Endometrial microvascular endothelial cells (primary cell): ENCODE measurements around the gene MYRFL. TPM values are rescaled to one million over a fixed set of nuclear protein-coding genes. Genes with fewer than 3 reads are reported as not detected.

Experiments used
- in situ Hi-C: cut with HindIII; loops from 2 replicates; pipeline ENCODE4 v1.10.0; 2017; ENCODE audit warnings: low sequenced_read_pairs, low pct_unique_long_range_greater_than_20kb; ENCODE audit errors: inconsistent ontology term
- total RNA-seq: library from RNA; depleted of rRNA; stranded (reverse); fragments of >200 nt; gene quantifications from one replicate; pipeline ENCODE4 v1.2.3, GENCODE V29; 2015; ENCODE audit errors: inconsistent ontology term

Gene MYRFL
- total RNA-seq, 1 donor from 2014 or later, result not detected

GRCh38 chr12:69885658-69886057 lies 60.6 kb downstream of the MYRFL start:
- in situ Hi-C loops, result loop anchor here (25.0 kb wide), 1 partner anchor 652 kb away; no protein-coding TSS in a partner anchor

DNA sequence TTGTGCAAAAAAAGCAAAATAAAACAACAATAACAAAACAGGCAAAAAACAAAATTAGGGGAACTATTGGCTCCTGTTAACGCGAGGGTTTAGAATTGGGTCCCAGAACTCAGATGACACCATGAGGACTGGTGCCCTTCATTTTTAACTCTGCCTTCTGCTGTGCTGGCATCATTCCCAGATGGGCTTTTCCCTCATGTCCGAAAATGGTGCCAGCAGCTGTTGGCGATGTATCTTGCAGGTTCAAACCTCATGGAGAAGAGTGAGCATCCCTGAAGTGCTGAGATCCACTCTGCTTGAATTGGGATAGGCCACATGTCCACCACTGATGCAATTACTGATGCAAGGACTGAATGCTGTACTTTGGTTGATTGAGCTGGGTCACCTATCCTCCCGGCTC lies 61.1 kb downstream of the MYRFL start:
- in situ Hi-C loops, result loop anchor here (25.0 kb wide), 1 partner anchor 651 kb away; no protein-coding TSS in a partner anchor

DNA sequence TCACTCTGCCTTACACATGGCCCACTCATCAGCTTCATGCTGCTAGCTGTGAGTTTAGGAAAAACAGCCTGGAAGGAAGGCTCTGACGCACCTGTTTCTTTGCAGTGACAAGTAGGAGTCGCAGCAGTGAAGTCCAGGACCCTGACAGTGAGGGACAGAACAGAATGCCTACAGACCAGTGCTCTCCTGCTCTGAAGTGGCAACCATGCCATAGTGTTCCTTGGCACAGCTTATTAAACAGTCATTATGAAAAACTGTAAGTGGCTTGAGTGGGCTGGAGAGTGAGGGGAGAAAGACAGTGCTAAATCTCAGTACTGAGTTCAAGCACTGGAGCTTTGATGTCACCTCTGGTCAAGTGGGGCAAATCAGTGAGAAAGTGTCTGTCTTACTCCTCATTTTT lies 61.7 kb downstream of the MYRFL start:
- in situ Hi-C loops, result loop anchor here (25.0 kb wide), 1 partner anchor 651 kb away; no protein-coding TSS in a partner anchor

DNA sequence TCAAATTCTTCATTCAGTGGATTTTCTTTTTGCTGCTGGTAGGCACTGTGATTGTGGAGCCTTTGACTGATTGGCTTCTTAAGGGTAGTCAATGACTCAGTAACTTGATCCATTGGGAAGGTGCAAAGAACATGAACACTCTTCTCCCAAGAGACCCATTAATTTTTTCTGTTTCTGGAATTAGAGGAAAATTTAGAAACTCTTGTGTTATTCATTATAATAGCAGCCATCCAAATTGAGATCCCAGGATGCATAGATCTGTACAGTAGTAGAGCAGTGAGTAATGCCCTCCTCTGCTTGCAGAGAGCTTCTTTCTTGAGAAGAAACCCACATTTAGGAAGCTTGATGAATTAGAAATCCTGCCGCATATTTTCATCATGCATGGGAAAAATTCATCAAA lies 63.9 kb downstream of the MYRFL start:
- in situ Hi-C loops, result loop anchor here (25.0 kb wide), 1 partner anchor 648 kb away; no protein-coding TSS in a partner anchor

DNA sequence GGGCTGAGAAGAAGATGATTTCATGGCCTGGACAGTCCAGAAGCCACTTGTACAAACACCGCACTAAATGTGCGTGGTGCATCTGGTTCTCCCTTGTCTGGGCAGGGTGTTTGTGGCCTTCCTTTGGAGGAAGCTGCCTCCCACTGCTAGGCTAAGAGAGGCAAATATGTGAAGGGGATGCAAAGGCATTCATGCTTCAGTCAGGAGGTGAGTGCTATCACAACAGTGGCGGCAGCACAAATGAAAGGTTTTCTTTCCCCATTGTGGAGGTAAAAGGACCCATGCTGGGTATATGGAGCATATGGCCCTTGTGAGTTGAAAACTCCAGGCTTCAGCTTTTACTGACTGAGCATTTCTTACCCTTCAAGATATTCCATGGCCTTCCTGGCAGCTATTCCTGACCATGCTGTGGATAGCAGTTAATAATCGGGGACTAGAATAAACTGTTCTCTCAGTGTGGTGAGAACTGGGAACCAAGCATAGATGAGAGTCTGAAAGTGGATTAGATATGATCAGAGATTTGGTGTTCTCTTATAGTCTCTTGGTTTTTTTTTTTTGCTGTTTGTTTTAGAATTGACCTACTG lies 69.9 kb downstream of the MYRFL start:
- in situ Hi-C loops, result loop anchor here (25.0 kb wide), 1 partner anchor 642 kb away; no protein-coding TSS in a partner anchor

- in situ Hi-C loops, result loop anchor here (25.0 kb wide), 1 partner anchor 640 kb away; no protein-coding TSS in a partner anchor
Observed at GRCh38 chr12:69896653-69897381, 71.8 kb downstream of the MYRFL start.

- in situ Hi-C loops, result loop anchor here (25.0 kb wide), 1 partner anchor 640 kb away; no protein-coding TSS in a partner anchor
Observed at GRCh38 chr12:69897744-69898143, 72.7 kb downstream of the MYRFL start.

DNA sequence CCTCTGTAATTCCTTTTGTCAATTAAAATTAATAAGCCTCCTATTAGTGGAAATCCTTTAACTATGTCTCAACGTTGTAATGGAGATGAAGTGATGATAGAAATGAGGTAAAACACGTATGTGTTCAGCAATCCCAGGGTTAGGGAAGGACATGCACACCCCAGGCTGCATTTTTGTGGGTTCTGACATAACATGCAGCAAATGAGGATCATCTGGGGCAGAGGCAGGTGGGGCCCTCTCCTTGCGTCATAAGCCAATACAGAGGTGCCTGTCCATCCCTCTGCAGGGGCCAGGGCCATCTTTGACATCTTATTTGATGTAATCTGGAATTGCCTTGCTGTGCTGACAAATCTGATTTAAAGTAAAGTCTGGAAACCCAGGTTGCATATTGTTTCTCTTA lies 73.2 kb downstream of the MYRFL start:
- in situ Hi-C loops, result loop anchor here (25.0 kb wide), 1 partner anchor 639 kb away; no protein-coding TSS in a partner anchor

- in situ Hi-C loops, result no loop called here
Observed at GRCh38 chr12:69900720-69901131, 75.7 kb downstream of the MYRFL start.

DNA sequence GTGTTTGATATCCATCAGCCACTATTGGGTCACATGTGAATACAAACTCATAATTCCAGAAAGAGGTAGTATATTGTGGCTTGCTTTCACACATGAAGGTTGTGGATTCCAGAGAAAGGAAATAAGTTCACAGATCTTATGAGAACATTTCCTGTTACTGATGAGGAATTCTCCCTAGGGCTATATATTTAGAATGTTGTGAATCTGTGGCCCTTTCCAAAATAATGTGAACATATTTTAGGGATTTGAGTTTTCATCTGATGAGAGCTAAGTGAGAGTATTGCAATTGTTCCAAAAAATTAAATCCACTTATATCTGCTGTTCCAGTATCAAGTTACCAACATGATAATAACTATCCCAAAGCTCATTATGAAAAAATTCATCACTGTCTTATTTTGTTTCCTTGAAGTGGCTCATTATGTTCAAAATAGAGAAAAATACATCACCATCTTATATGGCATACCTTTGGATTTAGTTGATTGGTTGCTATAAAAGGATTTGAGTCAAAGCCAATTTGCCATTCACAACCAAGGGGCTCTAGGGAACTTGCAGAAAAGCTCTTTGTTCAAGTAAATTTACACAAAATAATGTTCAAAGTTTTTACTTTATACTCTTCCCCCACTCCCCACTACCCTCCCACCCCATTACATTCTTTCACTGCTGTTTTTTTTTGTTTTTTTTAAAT lies 76.3 kb downstream of the MYRFL start:
- in situ Hi-C loops, result no loop called here

DNA sequence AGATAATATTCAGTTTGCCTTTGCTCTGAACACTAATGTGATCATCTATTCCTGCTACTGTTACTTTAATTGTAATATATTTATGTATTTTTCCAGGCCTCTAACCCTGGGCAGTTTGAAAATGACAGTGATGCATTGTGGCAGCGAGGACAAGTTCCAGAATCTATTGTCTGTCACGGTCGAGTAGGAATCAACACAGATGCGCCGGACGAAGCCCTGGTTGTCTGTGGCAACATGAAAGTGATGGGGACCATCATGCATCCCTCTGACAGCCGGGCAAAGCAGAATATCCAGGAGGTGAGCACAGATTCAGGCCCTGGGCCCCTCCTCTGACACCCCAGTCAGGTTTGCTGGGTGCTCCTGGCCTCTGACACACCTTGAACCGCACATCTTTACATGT lies 78.5 kb downstream of the MYRFL start:
- in situ Hi-C loops, result no loop called here

GRCh38 chr12:69904777-69905176 lies 79.8 kb downstream of the MYRFL start:
- in situ Hi-C loops, result no loop called here

GRCh38 chr12:69905801-69906200 lies 80.8 kb downstream of the MYRFL start:
- in situ Hi-C loops, result no loop called here

- in situ Hi-C loops, result no loop called here
Observed at GRCh38 chr12:69906411-69907216, 81.6 kb downstream of the MYRFL start.

- in situ Hi-C loops, result no loop called here
Observed at GRCh38 chr12:69908203-69908602, 83.2 kb downstream of the MYRFL start.

- in situ Hi-C loops, result no loop called here
Observed at GRCh38 chr12:69910694-69911093, 85.7 kb downstream of the MYRFL start.

DNA sequence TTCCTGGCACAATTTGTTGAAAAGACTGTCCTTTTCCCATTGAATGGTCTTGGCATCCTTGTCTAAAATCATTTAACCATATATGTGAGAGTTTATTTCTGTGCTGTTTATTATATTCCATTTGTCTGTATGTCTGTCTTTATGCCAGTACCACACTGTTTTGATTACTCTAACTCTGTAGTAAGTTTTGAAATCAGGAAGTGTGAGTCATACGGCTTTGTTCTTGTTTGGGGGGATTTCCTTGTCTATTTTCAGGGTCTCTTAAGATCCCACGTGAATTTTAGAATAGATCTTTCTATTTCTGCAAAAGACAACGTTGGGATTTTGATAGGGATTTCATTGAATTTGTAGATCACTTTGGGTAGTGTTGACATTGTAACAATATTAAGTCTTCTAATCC lies 88.5 kb downstream of the MYRFL start:
- in situ Hi-C loops, result no loop called here

- in situ Hi-C loops, result no loop called here
Observed at GRCh38 chr12:69915964-69916363, 90.9 kb downstream of the MYRFL start.
